Ascending aorta (tissue), 2 donors: ENCODE results near the gene TLR4. TPM values are rescaled to one million over a fixed set of nuclear protein-coding genes. Genes with fewer than 3 reads are reported as not detected.

Experiments used
- DNase-seq, 2 donors: peaks; one replicate each; pipeline ENCODE4 v3.0.0-alpha.2; 2019; ENCODE audit warnings: low spot score in 2 of 2
- H3K27ac ChIP-seq, 2 donors: fragments of 200-600 bp; sonication (generic); one replicate each; pipeline ENCODE4 v1.5.1; 2016 to 2017; ENCODE audit warnings: mild to moderate bottlenecking in 1 of 2
- H3K27me3 ChIP-seq: fragments of 200-600 bp; sonication (generic); one replicate; pipeline ENCODE4 v1.5.1; 2017
- H3K36me3 ChIP-seq, 2 donors: fragments of 200-600 bp; sonication (generic); one replicate each; pipeline ENCODE4 v1.5.1; 2016
- H3K4me1 ChIP-seq, 2 donors: fragments of 200-600 bp; sonication (generic); one replicate each; pipeline ENCODE4 v1.5.1; 2016 to 2017; ENCODE audit warnings: mild to moderate bottlenecking in 1 of 2
- H3K4me3 ChIP-seq, 2 donors: fragments of 200-600 bp; sonication (generic); one replicate each; pipeline ENCODE4 v1.5.1; 2016 to 2017; ENCODE audit warnings: mild to moderate bottlenecking in 1 of 2
- H3K9me3 ChIP-seq, 2 donors: fragments of 200-600 bp; sonication (generic); one replicate each; pipeline ENCODE4 v1.5.1; 2016
- CTCF ChIP-seq, 3 experiments: fragments of 200-600 bp in 2 of 3; fragments of 450-650 bp in 1 of 3; sonication (generic) in 2 of 3; IDR thresholded peaks; one replicate each; pipeline ENCODE4 v1.5.1; 2016 to 2019; ENCODE audit warnings: antibody characterized with exemption in 3 of 3, mild to moderate bottlenecking in 1 of 3, moderate library complexity in 1 of 3
- intact Hi-C: fragments of 100-400 bp; cut with DNase I; formaldehyde crosslinking; loops from one replicate; pipeline ENCODE4 v1.15.1; 2023
- total RNA-seq: library from RNA; depleted of rRNA; stranded (reverse); fragments of >200 nt; gene quantifications from one replicate; pipeline ENCODE4 v1.1.0, GENCODE V29; 2016

Gene TLR4
- total RNA-seq, 1 donor from 2014 or later, result 32.4 TPM

- Histone ChIP-seq H3K4me1 (no peaks in the 10 kb centered on the region), H3K27ac (no peak overlapping the region), H3K36me3 (no peaks in the 10 kb centered on the region), H3K9me3 (no peaks in the 10 kb centered on the region), H3K4me3 (peak overlapping the region in 1 of 2 donors; percentile 63), H3K27me3 (no peaks in the 10 kb centered on the region)
- TF ChIP-seq CTCF (IDR thresholded peaks at IDR 0.05), result no peak
- intact Hi-C loops, result no loop called here
- no peak for DNase-seq
Measured at GRCh38 chr9:117744369-117744768, 40.2 kb downstream of the TLR4 start.

GRCh38 chr9:117744856-117745389 lies 40.7 kb downstream of the TLR4 start:
- H3K4me3 ChIP-seq, result peak overlapping the region; percentile 50 to 63
- TF ChIP-seq CTCF (IDR thresholded peaks at IDR 0.05), result no peak
- no peak overlapping the region for H3K27ac ChIP-seq
- no peaks in the 10 kb centered on the region for H3K36me3 ChIP-seq
- no peaks in the 10 kb centered on the region for H3K9me3 ChIP-seq
- H3K27me3 ChIP-seq, result no peaks in the 10 kb centered on the region
- intact Hi-C loops, result no loop called here
- no peaks in the 10 kb centered on the region for H3K4me1 ChIP-seq
- DNase-seq, result no peak

GRCh38 chr9:117745598-117745997 lies 41.4 kb downstream of the TLR4 start:
- intact Hi-C loops, result no loop called here
- Histone ChIP-seq H3K4me1 (no peaks in the 10 kb centered on the region), H3K36me3 (no peaks in the 10 kb centered on the region), H3K4me3 (no peak overlapping the region), H3K9me3 (no peaks in the 10 kb centered on the region), H3K27ac (no peak overlapping the region), H3K27me3 (no peaks in the 10 kb centered on the region)
- TF ChIP-seq CTCF (IDR thresholded peaks at IDR 0.05), result no peak
- no peak for DNase-seq

- TF ChIP-seq CTCF (IDR thresholded peaks at IDR 0.05), result no peak
- Histone ChIP-seq H3K27ac (no peak overlapping the region), H3K9me3 (no peaks in the 10 kb centered on the region), H3K4me1 (no peaks in the 10 kb centered on the region), H3K36me3 (no peaks in the 10 kb centered on the region), H3K4me3 (no peak overlapping the region), H3K27me3 (no peaks in the 10 kb centered on the region)
- no peak for DNase-seq
- intact Hi-C loops, result no loop called here
Measured at GRCh38 chr9:117746263-117746662, 42.1 kb downstream of the TLR4 start.

GRCh38 chr9:117747386-117747970 lies 43.3 kb downstream of the TLR4 start:
- Histone ChIP-seq H3K27me3 (no peaks in the 10 kb centered on the region), H3K36me3 (no peaks in the 10 kb centered on the region), H3K4me3 (no peak overlapping the region), H3K4me1 (no peaks in the 10 kb centered on the region), H3K9me3 (no peaks in the 10 kb centered on the region), H3K27ac (no peak overlapping the region)
- intact Hi-C loops, result no loop called here
- TF ChIP-seq CTCF (IDR thresholded peaks at IDR 0.05), result no peak
- DNase-seq, result no peak

- Histone ChIP-seq H3K27me3 (no peaks in the 10 kb centered on the region), H3K27ac (no peak overlapping the region), H3K36me3 (no peaks in the 10 kb centered on the region), H3K9me3 (no peaks in the 10 kb centered on the region), H3K4me1 (no peaks in the 10 kb centered on the region), H3K4me3 (no peak overlapping the region)
- no peak for TF ChIP-seq CTCF (IDR thresholded peaks at IDR 0.05)
- intact Hi-C loops, result no loop called here
- no peak for DNase-seq
Measured at GRCh38 chr9:117750401-117750800, 46.2 kb downstream of the TLR4 start.
